Left ventricle myocardium superior (tissue), 1 donor: Measurements from ENCODE around the gene IFT172. TPM values are rescaled to one million over a fixed set of nuclear protein-coding genes. Genes with fewer than 3 reads are reported as not detected.
"Not testable (repeated sequence)": the region's sequence is repeated elsewhere in the genome, so short reads cannot be mapped to it uniquely, and the experiment has no call there.

Experiments
- ATAC-seq: fragments of 200-7000 bp; cut with Tn5 transposase; one replicate; pipeline ENCODE4 v1.9.1; 2020; ENCODE audit warnings: mild to moderate bottlenecking, moderate library complexity
- DNase-seq: peaks from one replicate; pipeline ENCODE4 v3.0.0-alpha.2; 2020
- intact Hi-C: fragments of 100-400 bp; cut with micrococcal nuclease; formaldehyde crosslinking; loops from one replicate; pipeline ENCODE4 v1.11.0; 2022
- total RNA-seq: library from RNA; stranded (reverse); fragmentation: NEBNext Ultra II Directional; extraction: Animal tissue kit (Norgen Biotek cat#: 25700); gene quantifications from one replicate; pipeline ENCODE4 v1.2.1, GENCODE V29; 2021
- donor health status: DM: no; HTN: yes; CAD: no; lungs with severe emphysema.

The IFT172 gene
- total RNA-seq, 1 donor from 2014 or later: 22.4 TPM

GRCh38 chr2:27441226-27441926, 48.2 kb downstream of the IFT172 start:
- DNase-seq: no peak
- peak; percentile 13 for ATAC-seq
- intact Hi-C loops: no loop called here

DNA sequence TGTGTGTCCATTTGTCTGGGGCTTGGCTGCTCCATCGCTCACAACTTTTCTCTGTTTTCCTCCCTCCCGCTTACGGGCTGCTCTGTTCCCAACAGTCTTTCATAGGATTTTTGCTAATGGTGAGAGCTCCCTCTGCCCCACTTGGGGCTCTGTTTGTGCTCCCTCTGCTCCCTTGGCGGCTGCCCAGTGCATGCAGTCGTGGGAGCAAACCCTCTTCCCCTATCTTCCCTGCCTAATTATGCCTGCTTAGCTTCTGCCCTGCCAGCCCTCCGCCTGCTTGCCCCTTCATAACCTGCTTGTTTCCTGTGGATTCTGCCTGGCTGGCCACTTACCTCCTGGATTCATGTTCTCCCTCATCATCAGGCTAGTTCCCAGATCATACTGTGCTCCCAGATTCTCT, 53.9 kb downstream of the IFT172 start:
- intact Hi-C loops: no loop called here
- no peak for ATAC-seq
- no peak for DNase-seq

- intact Hi-C loops: no loop called here
- DNase-seq (no peak), ATAC-seq (no peak)
These were observed 58.1 kb downstream of the IFT172 start for GRCh38 chr2:27431395-27431794.

DNA sequence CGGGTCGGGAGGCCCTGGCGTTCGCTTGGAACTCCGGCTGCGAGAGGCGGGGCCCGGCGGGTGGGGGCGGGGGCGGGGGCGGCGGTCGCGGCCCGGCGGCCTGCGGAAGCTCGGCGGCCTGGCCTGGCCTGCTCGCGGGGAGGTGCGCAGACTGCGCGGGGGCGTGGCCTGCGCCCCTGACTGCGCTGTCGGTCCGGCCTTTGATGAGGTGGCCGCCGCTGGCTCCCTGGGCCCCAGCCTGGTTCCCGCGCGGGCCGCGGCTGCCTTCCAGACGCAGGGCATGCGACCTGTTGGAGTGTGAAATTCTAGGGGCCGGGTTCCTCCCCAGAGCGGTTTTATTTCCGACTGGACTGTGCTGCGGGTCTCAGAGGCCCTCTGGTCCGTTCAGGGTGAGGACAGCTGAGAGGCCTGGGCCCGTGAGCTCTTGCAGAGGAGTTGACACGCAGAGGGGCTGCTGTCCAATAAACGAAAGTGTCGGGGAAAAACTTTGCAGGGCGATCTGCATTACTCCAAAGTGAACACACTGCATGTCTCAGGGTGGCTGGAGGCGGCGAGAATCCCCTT, 60.5 kb downstream of the IFT172 start:
- peak; percentile 92 for ATAC-seq
- intact Hi-C loops: no loop called here

GRCh38 chr2:27428213-27428977, 61.1 kb downstream of the IFT172 start, which contains the start of gene NRBP1:
Gene NRBP1 (plus strand): TSS chr2:27428631. CDS start chr2:27433274, 4,643 bp downstream.
- peak; percentile 97 for ATAC-seq
- intact Hi-C loops: no loop called here
- DNase-seq: peak; percentile 97

More for the DNA sequence above, 60.5 kb downstream of the IFT172 start:
- DNase-seq: peak; percentile 94

- DNase-seq: no peak
- no peak for ATAC-seq
- intact Hi-C loops: no loop called here
These were observed 61.7 kb downstream of the IFT172 start for GRCh38 chr2:27427863-27428212.

DNA sequence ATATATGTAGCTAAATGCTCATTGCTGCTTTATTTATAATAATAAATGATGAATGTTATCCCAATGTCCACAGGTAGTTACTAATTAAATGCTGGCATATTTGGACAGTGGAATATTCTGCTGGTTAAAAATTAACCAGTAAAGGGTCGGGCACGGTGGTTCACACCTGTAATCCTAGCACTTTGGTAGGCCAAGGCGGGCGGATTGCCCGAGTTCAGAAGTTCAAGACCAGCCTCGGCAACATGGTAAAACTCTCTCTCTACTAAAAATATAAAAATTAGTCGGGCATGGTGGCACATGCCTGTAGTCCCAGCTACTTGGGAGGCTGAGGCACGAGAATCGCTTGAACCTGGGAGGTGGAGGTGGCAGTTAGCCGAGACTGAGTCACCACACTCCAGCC, 64.5 kb downstream of the IFT172 start:
- intact Hi-C loops, ATAC-seq, DNase-seq: not testable (repeated sequence)

DNA sequence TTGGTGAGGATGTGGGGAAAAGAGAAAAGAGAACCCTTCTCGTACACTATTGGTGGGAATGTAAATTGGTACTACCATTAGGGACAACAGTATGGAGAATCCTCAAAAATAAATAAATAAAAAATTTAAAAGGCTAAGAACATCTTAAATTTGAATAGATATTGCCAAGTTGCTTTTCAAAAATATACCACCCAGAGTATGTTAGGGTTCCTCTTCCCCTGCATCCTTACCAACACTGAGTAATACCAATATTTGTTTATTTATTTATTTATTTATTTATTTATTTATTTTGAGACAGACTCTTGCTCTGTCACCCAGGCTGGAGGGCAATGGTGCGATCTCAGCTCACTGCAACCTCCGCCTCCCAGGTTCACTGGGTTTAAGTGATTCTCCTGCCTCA, 66.6 kb downstream of the IFT172 start:
- ATAC-seq: no peak
- intact Hi-C loops: no loop called here
- DNase-seq: no peak

- no peak for DNase-seq
- ATAC-seq: no peak
- intact Hi-C loops: no loop called here
These were observed 67.8 kb downstream of the IFT172 start for GRCh38 chr2:27421660-27422250.

- ATAC-seq: no peak
- no peak for DNase-seq
- intact Hi-C loops: no loop called here
These were observed 68.5 kb downstream of the IFT172 start for GRCh38 chr2:27420996-27421395.

- DNase-seq (no peak), ATAC-seq (no peak)
- intact Hi-C loops: no loop called here
These were observed 73.4 kb downstream of the IFT172 start for GRCh38 chr2:27416151-27416550.

DNA sequence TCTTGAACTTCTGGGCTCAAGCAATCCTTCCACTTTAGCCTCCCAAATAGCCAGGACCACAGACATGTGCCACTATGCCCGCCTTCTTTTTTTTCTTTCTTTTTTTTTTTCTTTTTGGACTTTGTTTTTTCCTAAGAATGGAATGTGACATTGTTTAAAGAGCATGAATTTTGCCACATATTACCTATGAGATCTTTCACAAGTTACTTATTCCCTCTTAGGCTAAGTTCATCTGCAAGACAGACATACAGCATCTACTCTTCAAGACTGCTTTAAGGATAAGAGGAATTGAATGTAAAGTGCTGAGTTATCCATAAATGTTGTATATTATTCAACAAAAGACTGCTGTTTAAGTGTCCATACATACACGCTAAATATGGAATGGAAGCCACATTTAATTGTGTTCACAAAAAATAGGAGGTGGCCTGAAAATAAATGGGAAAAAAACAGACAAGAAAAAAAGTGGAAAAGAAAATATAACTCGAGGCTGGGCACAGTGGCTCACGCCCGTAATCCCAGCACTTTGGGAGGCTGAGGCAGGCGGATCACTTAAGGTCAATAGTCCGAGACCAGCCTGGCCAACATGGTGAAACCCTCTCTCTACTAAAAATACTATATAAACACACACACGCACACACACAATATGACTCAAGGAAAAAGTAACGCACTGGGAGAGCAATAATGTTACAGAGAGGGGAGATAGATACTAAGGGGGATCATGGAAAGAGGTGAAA, 77.0 kb downstream of the IFT172 start:
- no peak for ATAC-seq
- intact Hi-C loops: no loop called here
- no peak for DNase-seq

DNA sequence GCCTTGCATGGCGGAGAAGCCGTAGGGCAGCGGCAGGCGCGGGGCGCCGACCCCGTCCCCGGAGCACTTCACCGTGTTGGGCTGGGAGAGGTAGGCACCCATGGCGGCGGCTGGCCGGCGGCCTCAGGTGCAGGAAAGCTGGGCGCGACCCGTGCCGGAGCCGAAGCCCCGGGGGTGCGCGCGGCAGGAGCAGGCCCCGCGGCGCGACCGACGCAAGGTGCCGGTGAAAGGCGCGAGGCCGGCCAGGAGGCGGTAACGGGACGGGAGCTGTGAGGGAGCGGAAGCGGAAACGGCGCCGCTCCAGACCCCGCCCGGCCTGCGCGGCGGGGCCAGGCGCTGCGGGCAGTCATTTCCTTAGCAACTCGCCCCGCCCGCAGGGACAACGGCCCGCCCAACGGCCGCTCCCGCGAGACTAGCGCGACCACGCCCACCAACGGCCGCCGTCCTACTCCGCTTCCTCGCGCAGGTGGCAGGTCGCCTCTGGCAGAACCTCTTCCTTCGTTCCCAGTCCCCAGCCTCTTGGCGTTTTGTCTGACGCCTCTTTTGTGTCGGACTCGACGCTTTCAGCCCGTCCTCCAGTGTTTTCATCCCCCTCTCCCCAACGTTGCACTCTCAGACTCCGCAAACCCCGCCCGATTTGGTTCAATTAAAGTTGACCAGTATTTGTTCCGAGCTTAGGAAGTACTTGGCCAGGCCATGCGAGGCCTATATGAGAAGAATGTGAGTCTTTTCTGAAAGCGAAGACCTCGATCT, 80.0 kb downstream of the IFT172 start, which contains the start of gene PPM1G:
TSS of gene PPM1G (minus strand) at position 271 of the 753 bp plus-strand sequence. CDS start at position 102, 169 bp downstream.
- ATAC-seq: peak; percentile 99
- intact Hi-C loops: no loop called here
- peak; percentile 97 for DNase-seq

GRCh38 chr2:27408601-27409320, 80.8 kb downstream of the IFT172 start:
- ATAC-seq (peak; percentile 51), DNase-seq (no peak)
- intact Hi-C loops: no loop called here

GRCh38 chr2:27407798-27408491, 81.6 kb downstream of the IFT172 start:
- intact Hi-C loops: no loop called here
- DNase-seq: no peak
- ATAC-seq: no peak

GRCh38 chr2:27400348-27401135, 89.0 kb downstream of the IFT172 start:
- ATAC-seq (no peak), DNase-seq (no peak)
- intact Hi-C loops: no loop called here

DNA sequence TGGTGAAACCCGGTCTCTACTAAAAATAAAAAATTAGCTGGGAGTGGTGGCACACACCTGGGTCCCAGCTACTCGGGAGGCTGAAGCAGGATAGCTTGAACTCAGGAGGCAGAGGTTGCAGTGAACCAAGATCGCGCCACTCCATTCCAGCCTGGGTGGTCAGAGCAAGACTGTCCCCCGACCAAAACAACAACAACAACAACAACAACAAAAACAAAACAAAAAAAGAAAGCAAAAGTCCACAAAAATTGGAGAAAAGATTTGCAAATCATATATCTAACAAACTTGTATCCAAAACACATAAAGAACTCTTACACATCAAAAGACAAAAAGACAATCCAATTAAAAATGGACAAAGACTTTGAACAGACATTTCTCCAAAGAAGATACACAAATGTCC, 90.6 kb downstream of the IFT172 start:
- DNase-seq (no peak), ATAC-seq (no peak)
- intact Hi-C loops: no loop called here
